Measurements from ENCODE around the gene ASH1L.

DNA sequence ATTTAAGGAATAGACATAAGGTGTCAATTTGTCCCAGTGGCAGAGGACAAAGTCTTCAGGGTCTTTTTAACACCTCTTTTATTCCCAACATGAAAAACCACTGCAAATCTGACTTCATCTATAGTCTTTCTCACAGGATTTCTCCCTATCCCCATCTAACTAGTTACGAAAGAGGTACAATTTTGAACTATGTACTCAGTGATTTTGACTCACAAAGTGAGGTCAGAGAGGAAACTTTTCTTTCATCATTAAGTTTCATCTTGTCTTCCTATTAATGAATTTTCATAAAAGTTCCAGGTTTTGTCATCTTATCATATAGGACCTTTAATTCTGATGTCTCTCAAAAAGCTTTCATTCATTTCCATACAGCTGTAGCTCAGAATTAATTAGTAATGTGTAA lies 63.3 kb downstream of the ASH1L start:
- TF ChIP-seq, protein P1, sequence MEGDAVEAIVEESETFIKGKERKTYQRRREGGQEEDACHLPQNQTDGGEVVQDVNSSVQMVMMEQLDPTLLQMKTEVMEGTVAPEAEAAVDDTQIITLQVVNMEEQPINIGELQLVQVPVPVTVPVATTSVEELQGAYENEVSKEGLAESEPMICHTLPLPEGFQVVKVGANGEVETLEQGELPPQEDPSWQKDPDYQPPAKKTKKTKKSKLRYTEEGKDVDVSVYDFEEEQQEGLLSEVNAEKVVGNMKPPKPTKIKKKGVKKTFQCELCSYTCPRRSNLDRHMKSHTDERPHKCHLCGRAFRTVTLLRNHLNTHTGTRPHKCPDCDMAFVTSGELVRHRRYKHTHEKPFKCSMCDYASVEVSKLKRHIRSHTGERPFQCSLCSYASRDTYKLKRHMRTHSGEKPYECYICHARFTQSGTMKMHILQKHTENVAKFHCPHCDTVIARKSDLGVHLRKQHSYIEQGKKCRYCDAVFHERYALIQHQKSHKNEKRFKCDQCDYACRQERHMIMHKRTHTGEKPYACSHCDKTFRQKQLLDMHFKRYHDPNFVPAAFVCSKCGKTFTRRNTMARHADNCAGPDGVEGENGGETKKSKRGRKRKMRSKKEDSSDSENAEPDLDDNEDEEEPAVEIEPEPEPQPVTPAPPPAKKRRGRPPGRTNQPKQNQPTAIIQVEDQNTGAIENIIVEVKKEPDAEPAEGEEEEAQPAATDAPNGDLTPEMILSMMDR (IDR thresholded peaks at IDR 0.05; ENCODE audit: poor library complexity), result no peak
- no peak for TF ChIP-seq EZH2 (IDR thresholded peaks at IDR 0.05; ENCODE audit: borderline replicate concordance)

Measured in hepatocyte (in vitro differentiated cells).